ENCODE measurements around the gene IL1RAPL1.

IL1RAPL1 gene

DNA sequence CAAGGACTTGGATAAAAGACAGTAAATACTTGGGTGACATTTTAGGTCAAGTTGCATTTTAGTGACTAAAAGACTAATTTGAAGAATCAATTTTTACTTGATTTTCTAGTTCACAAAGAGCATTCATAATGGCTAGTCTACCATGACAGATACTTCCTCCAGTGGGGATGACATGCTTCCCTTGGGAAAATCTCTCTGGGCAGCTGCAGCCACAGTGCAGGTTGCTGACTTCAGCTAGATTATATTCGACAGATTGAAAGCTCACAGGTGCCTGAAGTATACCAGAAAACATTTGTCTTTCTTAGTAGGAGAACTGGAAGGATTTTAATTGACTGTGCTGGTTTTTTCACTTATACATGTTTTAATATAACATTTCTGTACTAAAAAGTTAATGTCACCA is 1418.6 kb downstream of the IL1RAPL1 start:
- DNase-seq (ENCODE audit: low read depth in 1 of 2, low spot score in 1 of 2), result no peak

All from activated CD4-positive, alpha-beta T cell treated with anti-CD3 and anti-CD28 coated beads, Interleukin-2, amount 50 U/mL, for 24 hours (primary cell).